Pancreas (tissue), 10 donors: ENCODE data around the gene FBXO47. TPM values are rescaled to one million over a fixed set of nuclear protein-coding genes. Genes with fewer than 3 reads are reported as not detected.
"Not testable (repeated sequence)": the region's sequence is repeated elsewhere in the genome, so short reads cannot be mapped to it uniquely, and the experiment has no call there.

ENCODE experiments used
- ATAC-seq, 4 donors: fragments of 200-7000 bp; cut with Tn5 transposase; one replicate each; pipeline versions ENCODE4 v1.8.0 to v1.9.1; 2020; ENCODE audit warnings: mild to moderate bottlenecking in 4 of 4, moderate library complexity in 4 of 4
- DNase-seq, 6 donors: peaks; one replicate each; pipeline ENCODE4 v3.0.0-alpha.2; 2020
- FAIRE-seq: peaks from 2 replicates; lab custom pipeline; 2012; peaks lifted over from hg19 to GRCh38; lab: Jason Lieb, UNC
- H3K27ac ChIP-seq, 4 donors: fragments of 200-600 bp; sonication (generic); 1 replicate in 3 of 4; 2 replicates in 1 of 4; pipeline versions ENCODE4 v1.5.0 to v1.8.0; 2020
- H3K27me3 ChIP-seq, 4 donors: fragments of 200-600 bp; one replicate each; pipeline ENCODE4 v1.8.0; 2021
- H3K36me3 ChIP-seq, 3 donors: fragments of 200-600 bp; sonication (generic) in 1 of 3; one replicate each; pipeline versions ENCODE4 v1.5.0 to v1.8.0; 2020 to 2021
- H3K4me1 ChIP-seq, 3 donors: fragments of 200-600 bp; one replicate each; pipeline ENCODE4 v1.8.0; 2021
- H3K4me3 ChIP-seq, 4 donors: fragments of 200-600 bp; sonication (generic) in 2 of 4; one replicate each; pipeline versions ENCODE4 v1.5.0 to v1.8.0; 2020 to 2021
- H3K9me3 ChIP-seq, 4 donors: fragments of 200-600 bp; one replicate each; pipeline ENCODE4 v1.8.0; 2021
- CTCF ChIP-seq, 4 donors: fragments of 200-600 bp; sonication (generic) in 3 of 4; IDR thresholded peaks; one replicate each; pipeline versions ENCODE4 v1.5.0 to v1.8.0; 2021; ENCODE audit warnings: antibody characterized with exemption in 4 of 4
- WGBS, 2 donors: extraction: QIAGEN DNeasy Blood & Tissue Kit; methylation state at CpG; one replicate each; pipeline ENCODE4 v1.1.7; 2013; 5-methylcytosine and 5-hydroxymethylcytosine counted together
- intact Hi-C, 3 donors: fragments of 100-400 bp; cut with DNase I; formaldehyde crosslinking; loops; one replicate each; pipeline versions ENCODE4 v1.11.1 to v1.14.2; 2022
- polyA plus RNA-seq, 2 donors: library from polyadenylated mRNA; stranded (reverse); fragments of 200-250 nt; gene quantifications; one replicate each; pipeline ENCODE4 v1.2.3, GENCODE V29; 2013
- total RNA-seq, 6 donors: library from RNA; stranded (reverse); fragmentation: NEBNext Ultra II Directional in 4 of 6; extraction: Animal tissue kit (Norgen Biotek cat#: 25700) in 4 of 6; gene quantifications; one replicate each; pipeline versions ENCODE4 v1.2.1 to v1.2.4, GENCODE V29; 2021 to 2023
- donor health status: healthy with polysubstance abuse.
- donor health status: DM: no; HTN: no; CAD: no; lungs with moderate emphysema.
- donor health status: DM: no; HTN: no; CAD: no.
- donor health status: control.
- donor health status: control.
- donor health status: Bipolar disorder and iron deficiency.
- donor health status: DM: yes; HTN: yes; CAD: no.
- donor health status: DM: no; HTN: no; CAD: no.
- donor health status: DM: no; HTN: no; CAD: no.
- donor health status: DM: yes; HTN: yes; CAD: no.

FBXO47 gene
- total and polyA plus RNA-seq, 8 donors = 0.06 TPM; not detected in 7

GRCh38 chr17:38980490-38981217 is 13.5 kb upstream of the FBXO47 start:
- no peaks in the 10 kb centered on the region for H3K4me1 ChIP-seq
- no peaks in the 10 kb centered on the region for H3K9me3 ChIP-seq
- ATAC-seq (no peak), DNase-seq (no peak), FAIRE-seq (no peak)
- no peaks in the 10 kb centered on the region for H3K27me3 ChIP-seq
- TF ChIP-seq CTCF (IDR thresholded peaks at IDR 0.05) = no peak
- WGBS, 2 donors = 41 to 49% methylated on average over 3 of the region's 3 CpGs
- intact Hi-C loops = loop anchor here in 1 of 3 donors (5.0 kb wide), 1 partner anchor 172 kb away; the partner anchor contains the start of gene PLXDC1
- H3K4me3 ChIP-seq = no peak overlapping the region
- H3K36me3 ChIP-seq = no peaks in the 10 kb centered on the region
- no peak overlapping the region for H3K27ac ChIP-seq

GRCh38 chr17:38978180-38978579 is 11.0 kb upstream of the FBXO47 start:
- no peak for ATAC-seq
- Histone ChIP-seq H3K4me1 (no peaks in the 10 kb centered on the region), H3K4me3 (no peak overlapping the region), H3K9me3 (no peaks in the 10 kb centered on the region), H3K27me3 (no peaks in the 10 kb centered on the region), H3K36me3 (no peaks in the 10 kb centered on the region), H3K27ac (no peak overlapping the region)
- intact Hi-C loops = loop anchor here in 2 of 3 donors (10.0 kb wide), 1 partner anchor 257 kb away; no protein-coding TSS in a partner anchor
- no peak for FAIRE-seq
- no peak for DNase-seq
- WGBS, 2 donors = 90 to 96% methylated on average over 4 of the region's 4 CpGs
- no peak for TF ChIP-seq CTCF (IDR thresholded peaks at IDR 0.05)

- H3K27ac ChIP-seq, FAIRE-seq, H3K27me3 ChIP-seq, H3K4me3 ChIP-seq, ATAC-seq, H3K9me3 ChIP-seq, DNase-seq, H3K36me3 ChIP-seq, H3K4me1 ChIP-seq: not testable (repeated sequence)
- intact Hi-C loops = loop anchor here in 2 of 3 donors (10.0 kb wide), 1 partner anchor 259 kb away; no protein-coding TSS in a partner anchor
- 62 to 70% methylated on average over 6 of the region's 6 CpGs for WGBS, 2 donors
Measured at GRCh38 chr17:38976187-38976551, 9.0 kb upstream of the FBXO47 start.

GRCh38 chr17:38970804-38971203 is 3.6 kb upstream of the FBXO47 start:
- no peaks in the 10 kb centered on the region for H3K36me3 ChIP-seq
- ATAC-seq (no peak), FAIRE-seq (no peak), DNase-seq (no peak)
- no peaks in the 10 kb centered on the region for H3K4me1 ChIP-seq
- no peak overlapping the region for H3K4me3 ChIP-seq
- H3K27ac ChIP-seq = no peak overlapping the region
- intact Hi-C loops = loop anchor here in 2 of 3 donors (10.0 kb wide), 1 partner anchor 264 kb away; no protein-coding TSS in a partner anchor
- TF ChIP-seq CTCF (IDR thresholded peaks at IDR 0.05) = no peak
- H3K9me3 ChIP-seq = no peaks in the 10 kb centered on the region
- H3K27me3 ChIP-seq = no peaks in the 10 kb centered on the region
- 70 to 84% methylated on average over 5 of the region's 5 CpGs for WGBS, 2 donors

- WGBS, 2 donors = 54% methylated on average over 4 of the region's 4 CpGs
- intact Hi-C loops = loop anchor here in 2 of 3 donors (10.0 kb wide), 1 partner anchor 265 kb away; no protein-coding TSS in a partner anchor
- no peak for ATAC-seq
Measured at GRCh38 chr17:38970128-38970527, 2.9 kb upstream of the FBXO47 start.

More at GRCh38 chr17:38970128-38970527, 2.9 kb upstream of the FBXO47 start:
- FAIRE-seq (no peak), DNase-seq (no peak)
- Histone ChIP-seq H3K4me3 (no peak overlapping the region), H3K27me3 (no peaks in the 10 kb centered on the region), H3K4me1 (no peaks in the 10 kb centered on the region), H3K9me3 (no peaks in the 10 kb centered on the region), H3K36me3 (no peaks in the 10 kb centered on the region), H3K27ac (no peak overlapping the region)
- TF ChIP-seq CTCF (IDR thresholded peaks at IDR 0.05) = no peak
